Measurements from ENCODE around the gene KLF16. TPM values are rescaled to one million over a fixed set of nuclear protein-coding genes. Genes with fewer than 3 reads are reported as not detected.
A peak's percentile ranks its signal among the peaks of the same experiment; 100 is the strongest.

Gene KLF16
- total RNA-seq, 1 donor from 2014 or later: 6.4 TPM

GRCh38 chr19:1825909-1826556 lies 37.3 kb downstream of the KLF16 start:
- intact Hi-C loops (cut with micrococcal nuclease): no loop called here
- Histone ChIP-seq H3K27ac (replicated peaks) (no peak overlapping the region), H3K4me1 (peaks cover 15% of the 10 kb centered on the region), H3K27me3 (ENCODE audit: low read depth) (no peaks in the 10 kb centered on the region), H3K36me3 (peaks cover 82% of the 10 kb centered on the region), H3K4me3 (no peak overlapping the region), H3K9me3 (replicated peaks) (no peaks in the 10 kb centered on the region)
- TF ChIP-seq, protein P1, sequence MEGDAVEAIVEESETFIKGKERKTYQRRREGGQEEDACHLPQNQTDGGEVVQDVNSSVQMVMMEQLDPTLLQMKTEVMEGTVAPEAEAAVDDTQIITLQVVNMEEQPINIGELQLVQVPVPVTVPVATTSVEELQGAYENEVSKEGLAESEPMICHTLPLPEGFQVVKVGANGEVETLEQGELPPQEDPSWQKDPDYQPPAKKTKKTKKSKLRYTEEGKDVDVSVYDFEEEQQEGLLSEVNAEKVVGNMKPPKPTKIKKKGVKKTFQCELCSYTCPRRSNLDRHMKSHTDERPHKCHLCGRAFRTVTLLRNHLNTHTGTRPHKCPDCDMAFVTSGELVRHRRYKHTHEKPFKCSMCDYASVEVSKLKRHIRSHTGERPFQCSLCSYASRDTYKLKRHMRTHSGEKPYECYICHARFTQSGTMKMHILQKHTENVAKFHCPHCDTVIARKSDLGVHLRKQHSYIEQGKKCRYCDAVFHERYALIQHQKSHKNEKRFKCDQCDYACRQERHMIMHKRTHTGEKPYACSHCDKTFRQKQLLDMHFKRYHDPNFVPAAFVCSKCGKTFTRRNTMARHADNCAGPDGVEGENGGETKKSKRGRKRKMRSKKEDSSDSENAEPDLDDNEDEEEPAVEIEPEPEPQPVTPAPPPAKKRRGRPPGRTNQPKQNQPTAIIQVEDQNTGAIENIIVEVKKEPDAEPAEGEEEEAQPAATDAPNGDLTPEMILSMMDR (IDR thresholded peaks at IDR 0.05; ENCODE audit: borderline replicate concordance): peak; percentile 89
- peak; percentile 66 for DNase-seq

DNA sequence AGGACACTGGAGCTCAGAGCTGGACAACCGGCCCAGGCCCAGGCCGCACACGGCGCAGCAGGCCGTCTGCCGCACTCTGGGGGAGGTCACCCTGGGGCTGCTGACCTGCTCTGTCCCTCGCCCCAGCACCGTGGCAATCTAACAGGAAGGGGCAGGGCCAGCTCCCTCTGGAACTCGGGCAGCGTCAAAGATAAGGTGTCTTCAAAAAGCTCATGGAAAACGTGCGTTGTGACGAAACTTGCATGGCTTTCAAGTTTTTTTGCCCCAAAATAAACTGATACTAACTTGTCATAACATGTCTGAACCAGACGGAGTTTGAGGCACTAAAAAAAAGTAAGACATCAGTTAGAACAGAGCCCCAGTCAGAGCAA lies 39.1 kb downstream of the KLF16 start:
- no peaks in the 10 kb centered on the region for H3K9me3 ChIP-seq (replicated peaks)
- TF ChIP-seq, protein P1 (IDR thresholded peaks at IDR 0.05; ENCODE audit: borderline replicate concordance): no peak
- intact Hi-C loops (cut with micrococcal nuclease): no loop called here
- no peak overlapping the region for H3K27ac ChIP-seq (replicated peaks)
- no peak for DNase-seq
- H3K27me3 ChIP-seq (ENCODE audit: low read depth): no peaks in the 10 kb centered on the region
- peaks cover 15% of the 10 kb centered on the region for H3K4me1 ChIP-seq
- H3K4me3 ChIP-seq: no peak overlapping the region
- H3K36me3 ChIP-seq: peaks cover 88% of the 10 kb centered on the region

DNA sequence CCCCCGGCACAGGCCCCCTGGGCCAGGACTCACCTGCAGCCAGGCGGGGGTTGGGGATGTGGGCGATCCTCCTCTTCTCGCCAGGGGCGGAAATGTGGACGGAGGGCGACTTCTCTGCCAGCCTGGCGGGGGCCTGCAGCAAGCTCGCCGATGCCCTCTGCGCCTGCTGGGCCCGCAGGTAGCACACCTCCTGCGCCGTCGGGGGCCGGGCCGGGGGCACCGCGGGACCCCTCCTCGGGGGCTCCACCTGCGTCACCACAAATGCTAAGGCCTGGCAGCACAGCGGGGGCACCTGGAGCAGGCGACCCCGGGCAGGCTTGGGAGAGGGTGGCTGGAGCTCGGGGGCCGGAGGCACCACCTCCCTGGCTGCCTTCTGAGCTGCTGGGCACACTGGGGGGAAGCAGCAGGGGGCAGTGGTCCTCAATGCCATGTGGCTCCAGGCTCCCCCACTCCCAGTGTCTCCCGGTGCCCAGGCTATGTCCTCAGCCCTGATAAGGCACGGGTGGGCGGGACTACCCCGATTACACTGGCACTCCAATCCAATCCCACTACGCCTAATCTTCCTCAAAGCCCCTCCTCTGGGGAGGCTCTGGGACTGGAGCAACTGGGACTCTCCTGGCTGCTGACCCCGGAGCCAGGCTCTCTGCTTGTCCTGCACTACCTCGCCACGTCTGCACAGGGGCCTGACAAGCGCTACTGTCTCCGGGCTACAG lies 39.7 kb downstream of the KLF16 start:
- intact Hi-C loops (cut with micrococcal nuclease): no loop called here
- peaks cover 91% of the 10 kb centered on the region for H3K36me3 ChIP-seq

DNA sequence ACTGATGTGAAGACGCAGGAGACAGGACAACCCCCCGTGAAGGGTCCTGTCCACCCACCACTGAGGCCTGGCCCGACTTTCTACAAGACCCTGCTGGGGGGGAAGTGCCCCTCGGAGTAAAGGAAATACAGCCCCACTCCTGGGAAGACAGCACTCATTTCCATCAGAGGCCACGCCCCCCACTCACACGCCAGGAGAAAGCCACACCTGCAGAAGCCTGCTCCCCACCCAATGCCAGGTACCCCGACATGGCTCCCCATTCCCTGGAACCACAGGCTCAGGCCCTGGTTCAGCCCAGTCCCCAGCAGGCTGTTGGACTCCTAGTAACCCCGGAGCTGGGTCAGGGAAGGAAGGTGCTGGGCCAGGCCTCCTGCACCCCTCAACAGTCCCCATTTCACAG lies 40.4 kb downstream of the KLF16 start:
- DNase-seq: no peak
- no peak overlapping the region for H3K27ac ChIP-seq (replicated peaks)
- peaks cover 91% of the 10 kb centered on the region for H3K36me3 ChIP-seq
- H3K4me3 ChIP-seq: no peak overlapping the region
- H3K27me3 ChIP-seq (ENCODE audit: low read depth): no peaks in the 10 kb centered on the region
- no peaks in the 10 kb centered on the region for H3K9me3 ChIP-seq (replicated peaks)
- TF ChIP-seq, protein P1 (IDR thresholded peaks at IDR 0.05; ENCODE audit: borderline replicate concordance): no peak
- peaks cover 15% of the 10 kb centered on the region for H3K4me1 ChIP-seq
- intact Hi-C loops (cut with micrococcal nuclease): no loop called here

More for the DNA sequence above, 39.7 kb downstream of the KLF16 start:
- no peaks in the 10 kb centered on the region for H3K9me3 ChIP-seq (replicated peaks)
- TF ChIP-seq, protein P1 (IDR thresholded peaks at IDR 0.05; ENCODE audit: borderline replicate concordance): no peak
- no peak overlapping the region for H3K4me3 ChIP-seq
- no peak for DNase-seq
- no peaks in the 10 kb centered on the region for H3K27me3 ChIP-seq (ENCODE audit: low read depth)
- no peak overlapping the region for H3K27ac ChIP-seq (replicated peaks)
- H3K4me1 ChIP-seq: peaks cover 15% of the 10 kb centered on the region

- Histone ChIP-seq H3K36me3 (peaks cover 91% of the 10 kb centered on the region), H3K4me3 (no peak overlapping the region), H3K9me3 (replicated peaks) (no peaks in the 10 kb centered on the region), H3K27me3 (ENCODE audit: low read depth) (no peaks in the 10 kb centered on the region), H3K4me1 (peaks cover 22% of the 10 kb centered on the region), H3K27ac (replicated peaks) (no peak overlapping the region)
- intact Hi-C loops (cut with micrococcal nuclease): no loop called here
- TF ChIP-seq, protein P1 (IDR thresholded peaks at IDR 0.05; ENCODE audit: borderline replicate concordance): no peak
- no peak for DNase-seq
These were observed 41.2 kb downstream of the KLF16 start for GRCh38 chr19:1822210-1822609.
